ENCODE data around the gene TBX4. TPM values are rescaled to one million over a fixed set of nuclear protein-coding genes. Genes with fewer than 3 reads are reported as not detected.

Gene TBX4
- total and polyA plus RNA-seq, 2 of the 13 experiments (the other 11 are each of a cell fraction or from before 2014, with no cell fraction given): 0.11 to 1.1 TPM

- no peaks in the 10 kb centered on the region for H4K20me1 ChIP-seq (ENCODE audit: insufficient read depth, low read length)
- POLR2A ChIA-PET: no interaction called here
- FAIRE-seq: no peak
- TF ChIP-seq ZNF354B (CRISPR knock-in tag; IDR thresholded peaks at IDR 0.05) (no peak), ZNF329 (CRISPR knock-in tag; IDR thresholded peaks at IDR 0.05; ENCODE audit: low read depth) (0 out of 2 replicates have a peak, but pooled peaks have one; percentile 82)
- DNase-seq (ENCODE audit: low spot score): no peak
- CTCF ChIA-PET (ENCODE audit: low intra/inter-chr PET ratio, low total read pairs): no interaction called here
- ATAC-seq: no peak
- no peak overlapping the region for H3K9ac ChIP-seq (ENCODE audit: insufficient read depth, low read depth, low read length)
- no peak overlapping the region for H3K27ac ChIP-seq (ENCODE audit: extremely low read length, insufficient read depth, low read length)
- 82% methylated on average over 4 of the region's 4 CpGs for whole genome bisulfite sequencing (ENCODE audit: low lambda C conversion rate)
- no peaks in the 10 kb centered on the region for H3K79me2 ChIP-seq (ENCODE audit: insufficient read depth, low read length)
- H3K27me3 ChIP-seq (ENCODE audit: control insufficient read depth in 1 of 2, insufficient read depth in 2 of 2, low read length in 2 of 2): no peaks in the 10 kb centered on the region
- H3K4me2 ChIP-seq (ENCODE audit: low read depth, low read length): no peak overlapping the region
- no peak overlapping the region for H2AFZ ChIP-seq (ENCODE audit: low read length)
- peaks cover 31% of the 10 kb centered on the region for H3K4me1 ChIP-seq (ENCODE audit: insufficient read depth, low read length)
- no TSS peak for BruUV-seq (replicated peaks)
- H3K4me3 ChIP-seq (replicated peaks in 1 of 3; ENCODE audit: insufficient read depth in 1 of 3, low read depth in 2 of 3, low read length in 3 of 3): no peak overlapping the region
- in situ Hi-C loops (cut with HindIII; ENCODE audit: extremely low pct_ligation_motif_present, low pct_unique_long_range_greater_than_20kb) (loop anchor here (10.0 kb wide), 1 partner anchor 134 kb away; no protein-coding TSS in a partner anchor), intact Hi-C loops (cut with micrococcal nuclease; ENCODE audit: unreplicated experiment) (no loop called here)
- no peaks in the 10 kb centered on the region for H3K36me3 ChIP-seq (replicated peaks in 1 of 2; ENCODE audit: control insufficient read depth in 1 of 2, insufficient read depth in 2 of 2, low read length in 2 of 2)
- H3K9me3 ChIP-seq (ENCODE audit: low read length): no peaks in the 10 kb centered on the region
Measured at GRCh38 chr17:61420745-61421398, 31.4 kb upstream of the TBX4 start.

- no peak for ATAC-seq
Measured at GRCh38 chr17:61421460-61421859, 30.8 kb upstream of the TBX4 start.

More at GRCh38 chr17:61421460-61421859, 30.8 kb upstream of the TBX4 start:
- DNase-seq (ENCODE audit: low spot score): no peak
- intact Hi-C loops (cut with micrococcal nuclease; ENCODE audit: unreplicated experiment) (no loop called here), in situ Hi-C loops (cut with HindIII; ENCODE audit: extremely low pct_ligation_motif_present, low pct_unique_long_range_greater_than_20kb) (loop anchor here (10.0 kb wide), 1 partner anchor 133 kb away; no protein-coding TSS in a partner anchor)
- no peaks in the 10 kb centered on the region for H3K27me3 ChIP-seq (ENCODE audit: control insufficient read depth in 1 of 2, insufficient read depth in 2 of 2, low read length in 2 of 2)
- ChIA-PET POLR2A (no interaction called here), CTCF (ENCODE audit: low intra/inter-chr PET ratio, low total read pairs) (no interaction called here)
- FAIRE-seq: peak; percentile 60
- 74% methylated on average over 4 of the region's 4 CpGs for WGBS (ENCODE audit: low lambda C conversion rate)
- H3K4me1 ChIP-seq (ENCODE audit: insufficient read depth, low read length): peaks cover 31% of the 10 kb centered on the region
- no peak overlapping the region for H3K9ac ChIP-seq (ENCODE audit: insufficient read depth, low read depth, low read length)
- H3K79me2 ChIP-seq (ENCODE audit: insufficient read depth, low read length): no peaks in the 10 kb centered on the region
- H3K36me3 ChIP-seq (replicated peaks in 1 of 2; ENCODE audit: control insufficient read depth in 1 of 2, insufficient read depth in 2 of 2, low read length in 2 of 2): no peaks in the 10 kb centered on the region
- H3K4me3 ChIP-seq (replicated peaks in 1 of 3; ENCODE audit: insufficient read depth in 1 of 3, low read depth in 2 of 3, low read length in 3 of 3): no peak overlapping the region
- H2AFZ ChIP-seq (ENCODE audit: low read length): no peak overlapping the region
- H4K20me1 ChIP-seq (ENCODE audit: insufficient read depth, low read length): no peaks in the 10 kb centered on the region
- TF ChIP-seq SALL2 (CRISPR knock-in tag; IDR thresholded peaks at IDR 0.05): no peak
- no peak for TF ChIP-seq KDM3A (CRISPR knock-in tag; IDR thresholded peaks at IDR 0.05; ENCODE audit: low read depth)
- TF ChIP-seq HIVEP1 (CRISPR knock-in tag; IDR thresholded peaks at IDR 0.05): no peak
- no peak for TF ChIP-seq ARNT (IDR thresholded peaks at IDR 0.05)
- TF ChIP-seq ATM (IDR thresholded peaks at IDR 0.05; ENCODE audit: borderline replicate concordance): no peak
- TF ChIP-seq TRAFD1 (CRISPR knock-in tag; IDR thresholded peaks at IDR 0.05; ENCODE audit: borderline replicate concordance): no peak
- no peak for TF ChIP-seq ZNF710 (CRISPR knock-in tag; IDR thresholded peaks at IDR 0.05; ENCODE audit: borderline replicate concordance)
- TF ChIP-seq HMG20A (CRISPR knock-in tag; IDR thresholded peaks at IDR 0.05; ENCODE audit: borderline replicate concordance): no peak
- no peak for TF ChIP-seq DPF2 (CRISPR knock-in tag; IDR thresholded peaks at IDR 0.05; ENCODE audit: borderline replicate concordance, low read depth)
- TF ChIP-seq NCOA5 (CRISPR knock-in tag; IDR thresholded peaks at IDR 0.05): no peak
- TF ChIP-seq THAP11 (CRISPR knock-in tag; IDR thresholded peaks at IDR 0.05): no peak
- BruUV-seq (replicated peaks): no TSS peak
- no peak overlapping the region for H3K4me2 ChIP-seq (ENCODE audit: low read depth, low read length)
- H3K9me3 ChIP-seq (ENCODE audit: low read length): no peaks in the 10 kb centered on the region
- no peak overlapping the region for H3K27ac ChIP-seq (ENCODE audit: extremely low read length, insufficient read depth, low read length)

Measured in HepG2 (cell line).